ENCODE results near the gene HBS1L.

The HBS1L gene

DNA sequence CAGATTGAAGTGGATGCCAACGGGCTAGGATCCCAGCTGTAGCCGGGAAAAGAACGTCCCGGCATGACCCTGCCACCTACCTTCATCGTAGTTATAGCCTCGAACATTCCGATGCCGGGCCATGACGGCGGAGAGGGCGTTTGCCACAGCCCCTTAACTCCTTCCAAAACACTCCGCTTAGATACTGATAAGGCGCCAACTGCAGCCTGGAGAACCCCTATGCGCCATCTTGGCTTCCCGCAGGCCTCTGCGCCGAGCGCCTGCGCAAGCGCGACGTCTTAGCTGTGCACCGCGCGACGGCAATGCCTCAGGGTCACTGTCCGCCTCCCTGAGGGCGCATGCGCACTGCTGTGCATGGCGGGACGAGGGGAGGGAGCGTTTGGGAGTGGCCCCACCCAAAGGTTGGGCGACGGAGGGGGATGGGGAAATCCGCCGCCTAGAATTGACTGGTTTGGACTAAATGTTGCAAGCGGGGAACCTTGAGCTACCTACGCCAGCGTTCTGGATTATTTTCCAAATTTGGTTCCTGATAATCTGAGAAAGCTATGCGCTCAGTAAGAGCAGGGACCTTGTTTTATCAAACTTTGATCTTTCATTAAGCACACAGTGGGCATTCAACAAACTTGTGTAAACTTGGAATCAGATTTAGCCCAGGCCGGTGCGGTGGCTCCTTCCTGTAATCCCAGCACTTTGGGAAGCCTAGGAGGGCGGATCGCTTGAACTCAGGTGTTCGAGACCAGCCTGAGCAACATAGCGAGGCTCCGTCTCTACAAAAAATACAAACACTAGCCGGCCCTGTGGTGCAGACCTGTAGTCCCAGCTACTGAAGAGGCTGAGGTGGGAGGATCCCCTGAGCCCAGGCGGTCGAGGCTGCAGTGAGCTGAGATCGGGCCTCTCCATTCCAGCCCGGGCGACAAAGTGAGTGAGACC lies at the start of gene HBS1L:
TSS of gene HBS1L (minus strand) at position 254 of the 930 bp plus-strand sequence. CDS start at position 123, 131 bp downstream.
- ChIA-PET POLR2A (interaction anchor here (0.5 to 1.2 kb wide), 3 partner anchors 8 to 33 kb away, joined by 3 to 4 read pairs (median 4); no protein-coding TSS in a partner anchor), CTCF (interaction anchor here (0.7 to 4.5 kb wide), 16 partner anchors 8 to 368 kb away, joined by 3 to 36 read pairs (median 4); no protein-coding TSS in a partner anchor)
- TF ChIP-seq, protein P1, sequence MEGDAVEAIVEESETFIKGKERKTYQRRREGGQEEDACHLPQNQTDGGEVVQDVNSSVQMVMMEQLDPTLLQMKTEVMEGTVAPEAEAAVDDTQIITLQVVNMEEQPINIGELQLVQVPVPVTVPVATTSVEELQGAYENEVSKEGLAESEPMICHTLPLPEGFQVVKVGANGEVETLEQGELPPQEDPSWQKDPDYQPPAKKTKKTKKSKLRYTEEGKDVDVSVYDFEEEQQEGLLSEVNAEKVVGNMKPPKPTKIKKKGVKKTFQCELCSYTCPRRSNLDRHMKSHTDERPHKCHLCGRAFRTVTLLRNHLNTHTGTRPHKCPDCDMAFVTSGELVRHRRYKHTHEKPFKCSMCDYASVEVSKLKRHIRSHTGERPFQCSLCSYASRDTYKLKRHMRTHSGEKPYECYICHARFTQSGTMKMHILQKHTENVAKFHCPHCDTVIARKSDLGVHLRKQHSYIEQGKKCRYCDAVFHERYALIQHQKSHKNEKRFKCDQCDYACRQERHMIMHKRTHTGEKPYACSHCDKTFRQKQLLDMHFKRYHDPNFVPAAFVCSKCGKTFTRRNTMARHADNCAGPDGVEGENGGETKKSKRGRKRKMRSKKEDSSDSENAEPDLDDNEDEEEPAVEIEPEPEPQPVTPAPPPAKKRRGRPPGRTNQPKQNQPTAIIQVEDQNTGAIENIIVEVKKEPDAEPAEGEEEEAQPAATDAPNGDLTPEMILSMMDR (IDR thresholded peaks at IDR 0.05; ENCODE audit: control extremely low read depth, extremely low read depth, low read depth, missing control alignments), result no peak
- peak; percentile 98 for DNase-seq (ENCODE audit: extremely low spot score)

DNA sequence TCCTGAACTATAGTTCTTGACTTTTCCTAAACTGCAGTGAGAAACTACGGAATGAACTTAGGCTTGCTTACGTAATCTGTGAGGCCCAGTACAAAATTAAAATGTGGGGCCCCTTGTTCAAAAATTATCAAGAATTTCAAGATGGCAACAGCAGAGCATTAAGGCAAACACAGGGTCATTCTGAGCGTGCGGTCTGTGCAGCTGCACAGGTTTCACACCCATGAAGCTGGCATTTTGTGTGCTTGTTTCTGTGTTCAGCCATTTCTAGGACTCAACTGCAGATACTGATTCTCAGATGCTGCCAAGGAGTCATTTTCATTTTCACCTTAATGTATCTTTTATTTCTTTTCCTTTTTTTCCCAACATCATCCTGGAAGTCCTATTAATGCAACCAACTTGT lies 49.6 kb upstream of the HBS1L start:
- DNase-seq (ENCODE audit: extremely low spot score), result no peak
- TF ChIP-seq, protein P1 (IDR thresholded peaks at IDR 0.05; ENCODE audit: control extremely low read depth, extremely low read depth, low read depth, missing control alignments), result no peak
- POLR2A ChIA-PET, result no interaction called here
- CTCF ChIA-PET, result interaction anchor here (1.3 to 5.1 kb wide), 3 partner anchors 11 to 32 kb away, joined by 3 to 49 read pairs (median 3); no protein-coding TSS in a partner anchor

DNA sequence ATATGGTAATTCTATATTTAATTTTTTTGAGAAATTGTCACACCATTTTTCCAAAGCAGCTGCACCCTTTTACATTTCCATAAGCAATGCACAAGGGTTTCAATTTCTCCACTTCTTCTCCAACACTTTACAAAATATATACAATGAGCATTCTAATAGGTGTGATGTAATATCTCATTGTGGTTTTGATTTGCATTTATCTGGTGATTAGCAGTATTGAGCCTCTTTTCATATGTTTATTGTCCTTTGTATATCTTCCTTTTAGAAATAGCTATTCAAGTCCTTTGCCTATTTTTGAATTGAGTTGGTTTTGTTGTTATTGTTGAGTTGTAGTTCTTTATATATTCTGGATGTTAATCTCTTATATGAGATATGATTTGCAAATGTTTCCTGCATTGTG lies 47.6 kb upstream of the HBS1L start:
- TF ChIP-seq, protein P1 (IDR thresholded peaks at IDR 0.05; ENCODE audit: control extremely low read depth, extremely low read depth, low read depth, missing control alignments), result no peak
- ChIA-PET POLR2A (no interaction called here), CTCF (interaction anchor here (1.0 to 5.1 kb wide), 3 partner anchors 9 to 15 kb away, joined by 3 to 49 read pairs (median 3); no protein-coding TSS in a partner anchor)
- no peak for DNase-seq (ENCODE audit: extremely low spot score)

DNA sequence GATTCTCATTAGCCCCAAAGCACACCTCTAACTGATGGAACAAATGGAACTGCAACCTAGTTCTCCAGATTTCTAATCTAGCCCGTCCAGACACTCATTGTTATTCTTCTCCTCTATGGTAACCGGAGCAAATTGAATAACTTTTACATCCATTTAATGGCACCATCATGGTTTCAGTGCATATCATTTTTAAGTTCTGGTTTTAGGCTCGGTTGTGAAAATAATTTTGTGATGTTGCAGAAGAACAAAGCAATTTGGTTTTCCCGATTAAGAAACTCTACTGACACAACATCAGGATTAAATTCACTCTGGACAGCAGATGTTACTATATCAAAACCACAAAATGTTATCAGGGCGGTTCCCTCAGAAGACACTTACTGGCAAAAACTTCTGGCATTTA lies 42.5 kb upstream of the HBS1L start:
- ChIA-PET POLR2A (no interaction called here), CTCF (interaction anchor here (1.8 kb wide), 1 partner anchor 9 kb away, joined by 5 read pairs; no protein-coding TSS in a partner anchor)
- TF ChIP-seq, protein P1 (IDR thresholded peaks at IDR 0.05; ENCODE audit: control extremely low read depth, extremely low read depth, low read depth, missing control alignments), result no peak
- DNase-seq (ENCODE audit: extremely low spot score), result no peak

DNA sequence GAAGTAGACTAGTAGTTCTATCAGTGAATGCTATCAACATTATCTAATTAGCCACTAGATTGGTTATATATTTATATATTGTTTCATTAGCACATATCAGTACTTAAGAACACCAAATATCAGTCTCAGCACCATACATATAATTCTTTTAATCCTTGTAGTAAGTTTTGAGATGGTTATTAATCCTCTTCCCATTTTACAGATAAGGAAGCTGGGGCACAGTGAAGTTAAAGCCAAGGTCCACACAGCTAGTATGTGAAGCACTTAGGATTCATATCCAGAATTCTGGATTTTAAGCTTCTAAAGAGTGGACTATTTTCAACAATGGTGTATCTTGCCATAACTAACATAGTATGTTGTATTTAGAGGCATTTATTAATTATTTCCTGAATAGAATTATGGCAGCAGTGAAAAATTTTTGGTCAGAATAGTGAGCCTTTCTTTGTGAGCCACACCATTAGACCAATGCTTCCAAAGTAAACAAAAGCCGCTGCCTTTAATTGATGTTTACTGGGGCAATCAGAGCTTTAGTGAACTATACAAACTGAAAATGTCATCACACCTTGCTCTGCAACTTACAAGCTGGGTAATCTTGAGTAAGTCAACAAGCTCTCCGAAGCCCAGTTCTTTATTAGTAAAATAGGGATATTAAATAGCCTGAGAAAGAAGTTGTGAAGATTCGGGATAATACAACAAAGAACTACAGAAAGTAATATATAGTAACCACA lies 41.9 kb upstream of the HBS1L start:
- TF ChIP-seq, protein P1 (IDR thresholded peaks at IDR 0.05; ENCODE audit: control extremely low read depth, extremely low read depth, low read depth, missing control alignments), result no peak
- POLR2A ChIA-PET, result no interaction called here
- no peak for DNase-seq (ENCODE audit: extremely low spot score)
- CTCF ChIA-PET, result interaction anchor here (1.5 to 8.0 kb wide), 4 partner anchors 8 to 18 kb away, joined by 3 to 49 read pairs (median 4); no protein-coding TSS in a partner anchor

DNA sequence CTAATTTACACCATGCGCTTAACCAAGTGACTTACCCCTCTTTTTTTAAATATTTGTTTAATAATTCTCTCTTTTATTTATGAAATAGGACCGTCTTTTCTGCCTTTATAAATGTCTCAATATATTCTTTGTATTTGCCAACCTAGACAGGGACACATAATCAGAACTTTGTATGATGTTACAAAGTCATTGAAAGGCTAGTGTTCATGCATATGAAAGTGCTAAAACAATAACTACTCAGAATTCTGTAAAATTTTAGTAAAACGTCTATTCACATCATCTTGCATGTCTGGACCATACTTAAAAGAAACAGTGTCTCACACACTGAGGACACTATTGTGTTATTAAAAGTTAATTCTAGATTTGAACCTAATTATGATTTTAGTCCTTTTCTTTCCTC lies 41.1 kb upstream of the HBS1L start:
- POLR2A ChIA-PET, result no interaction called here
- TF ChIP-seq, protein P1 (IDR thresholded peaks at IDR 0.05; ENCODE audit: control extremely low read depth, extremely low read depth, low read depth, missing control alignments), result no peak
- no peak for DNase-seq (ENCODE audit: extremely low spot score)
- CTCF ChIA-PET, result interaction anchor here (1.5 to 8.0 kb wide), 4 partner anchors 7 to 19 kb away, joined by 3 to 49 read pairs (median 4); no protein-coding TSS in a partner anchor

All from GM10248 (cell line).